ENCODE results near the gene TRIM15. TPM values are rescaled to one million over a fixed set of nuclear protein-coding genes. Genes with fewer than 3 reads are reported as not detected.

Gene TRIM15
- total RNA-seq, 1 experiment from 2014 or later, result 0.04 TPM

DNA sequence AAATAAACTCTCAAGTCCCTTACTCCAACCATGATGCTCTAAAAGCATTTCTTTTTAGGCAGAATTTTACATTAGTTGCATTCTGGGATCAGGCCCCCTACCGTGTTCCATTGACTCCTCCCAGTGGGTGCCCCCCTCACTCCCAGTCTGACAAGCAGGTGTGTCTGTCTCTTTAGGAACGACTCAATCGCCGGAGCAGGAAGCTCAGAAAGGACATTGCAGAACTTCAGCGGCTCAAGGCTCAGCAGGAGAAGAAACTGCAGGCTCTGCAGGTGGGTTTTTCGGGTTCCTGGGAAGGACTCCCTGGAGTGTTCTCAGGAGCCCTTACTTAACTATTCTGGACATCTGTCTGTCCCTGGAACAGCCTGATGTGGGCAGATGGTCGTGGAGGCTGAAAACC is 17.5 kb upstream of the TRIM15 start:
- DNase-seq (ENCODE audit: low spot score), result no peak

- no peak for DNase-seq (ENCODE audit: low spot score)
Observed at GRCh38 chr6:30147096-30147495, 16.2 kb upstream of the TRIM15 start.

GRCh38 chr6:30149234-30149633 is 14.1 kb upstream of the TRIM15 start:
- DNase-seq (ENCODE audit: low spot score), result no peak

DNA sequence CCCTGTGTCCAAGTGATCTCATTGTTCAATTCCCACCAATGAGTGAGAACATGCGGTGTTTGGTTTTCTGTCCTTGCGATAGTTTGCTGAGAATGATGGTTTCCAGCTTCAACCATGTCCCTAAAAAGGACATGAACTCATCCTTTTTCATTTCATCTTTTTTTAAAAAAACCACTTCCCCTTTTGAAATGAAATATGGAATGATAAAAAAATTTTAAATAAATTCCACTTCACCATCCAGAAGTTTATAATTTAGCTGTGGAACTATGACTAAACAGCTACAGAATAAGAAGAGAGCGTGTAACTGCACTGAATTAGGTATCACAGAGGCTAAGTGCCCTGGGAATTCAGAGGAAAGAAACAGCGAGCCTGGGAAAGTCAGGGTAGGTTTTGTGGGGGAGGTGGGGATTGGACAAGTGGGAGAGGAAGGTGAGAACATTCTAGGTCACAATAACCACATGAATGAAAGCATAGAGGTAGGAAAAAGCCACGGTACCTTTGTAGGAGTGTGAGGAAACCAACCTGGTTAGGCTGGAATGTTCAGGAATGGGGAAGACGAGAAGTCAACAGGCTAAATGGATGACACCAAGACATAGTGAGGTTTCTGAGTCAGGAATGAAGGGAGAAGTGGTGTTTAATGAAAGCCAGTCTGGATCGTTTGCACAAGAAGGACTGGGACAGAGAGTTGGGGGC is 13.3 kb upstream of the TRIM15 start:
- DNase-seq (ENCODE audit: low spot score), result no peak

GRCh38 chr6:30150671-30151395 is 12.5 kb upstream of the TRIM15 start:
- DNase-seq (ENCODE audit: low spot score), result no peak

GRCh38 chr6:30151580-30151979 is 11.8 kb upstream of the TRIM15 start:
- no peak for DNase-seq (ENCODE audit: low spot score)

DNA sequence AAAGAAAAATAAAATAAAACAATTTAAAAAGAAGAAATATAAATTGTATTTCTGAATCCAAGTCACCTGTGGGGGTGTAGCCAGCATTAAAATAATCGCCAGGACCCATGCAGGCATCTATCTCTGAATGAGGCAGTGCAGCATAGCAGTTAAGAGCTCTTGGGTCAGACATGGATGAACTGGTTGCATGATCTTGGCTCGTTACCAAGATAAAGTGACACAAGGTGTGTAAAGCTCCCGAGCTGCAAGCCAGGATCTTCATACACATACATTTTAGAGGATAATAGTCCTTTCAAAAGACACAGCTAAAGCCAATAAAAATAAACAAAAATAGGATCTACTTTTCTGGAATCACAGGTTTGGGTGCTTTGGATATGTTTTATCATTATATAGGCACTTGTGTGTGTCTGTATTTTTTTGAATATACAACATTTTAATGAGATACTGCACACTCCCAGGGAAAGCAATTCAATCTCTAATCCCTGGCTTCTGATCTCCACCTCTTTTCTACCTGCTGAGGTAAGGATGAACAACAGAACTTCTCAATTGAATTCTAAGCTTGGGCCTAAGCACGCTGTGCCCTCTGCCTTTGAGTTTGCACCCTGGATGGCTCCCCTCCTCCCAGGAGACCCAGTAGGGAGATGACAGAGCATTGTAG is 11.2 kb upstream of the TRIM15 start:
- DNase-seq (ENCODE audit: low spot score), result no peak

- no peak for DNase-seq (ENCODE audit: low spot score)
Observed at GRCh38 chr6:30152910-30153610, 10.3 kb upstream of the TRIM15 start.

- DNase-seq (ENCODE audit: low spot score), result no peak
Observed at GRCh38 chr6:30154061-30154460, 9.3 kb upstream of the TRIM15 start.

DNA sequence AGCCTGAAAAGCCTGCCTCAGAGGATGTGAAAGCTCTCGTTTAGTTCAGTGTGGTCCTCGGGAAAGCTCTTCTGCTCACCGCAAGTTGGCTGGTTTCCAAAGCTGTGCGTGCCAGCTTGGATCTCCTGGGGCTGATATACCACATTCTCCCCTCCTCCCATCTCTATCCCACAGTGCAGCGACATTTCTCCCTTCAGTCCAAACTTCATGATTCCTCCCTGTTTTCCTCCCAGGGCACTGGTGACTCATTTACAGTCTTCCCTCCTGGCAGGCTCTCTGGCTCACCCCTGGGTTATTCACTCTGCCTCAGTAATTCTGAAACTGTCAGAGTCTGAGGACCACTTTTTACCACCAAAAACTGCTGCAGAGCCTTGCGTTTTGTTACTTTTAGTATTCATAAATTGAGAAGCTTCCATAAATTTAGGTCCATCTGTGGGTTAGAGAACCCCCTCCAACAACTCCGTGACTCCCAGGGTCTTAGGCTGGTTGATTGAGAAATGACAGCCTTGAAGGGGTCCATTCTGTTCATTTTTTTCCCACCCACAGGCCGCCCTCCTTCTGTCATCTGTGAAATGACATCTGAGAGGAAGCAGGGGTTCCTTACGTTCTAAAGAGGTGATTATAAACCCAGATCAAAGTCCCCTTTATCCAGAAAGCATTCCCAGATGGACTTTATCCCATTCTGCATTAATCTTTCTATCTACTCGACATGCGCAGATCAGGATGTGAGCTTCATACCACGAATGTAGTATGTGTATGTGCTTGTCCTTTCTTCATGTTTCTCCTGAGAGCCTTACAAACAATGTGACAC is 8.4 kb upstream of the TRIM15 start:
- peak; percentile 90 for DNase-seq (ENCODE audit: low spot score)

- DNase-seq (ENCODE audit: low spot score), result no peak
Observed at GRCh38 chr6:30155520-30156261, 7.7 kb upstream of the TRIM15 start.

DNA sequence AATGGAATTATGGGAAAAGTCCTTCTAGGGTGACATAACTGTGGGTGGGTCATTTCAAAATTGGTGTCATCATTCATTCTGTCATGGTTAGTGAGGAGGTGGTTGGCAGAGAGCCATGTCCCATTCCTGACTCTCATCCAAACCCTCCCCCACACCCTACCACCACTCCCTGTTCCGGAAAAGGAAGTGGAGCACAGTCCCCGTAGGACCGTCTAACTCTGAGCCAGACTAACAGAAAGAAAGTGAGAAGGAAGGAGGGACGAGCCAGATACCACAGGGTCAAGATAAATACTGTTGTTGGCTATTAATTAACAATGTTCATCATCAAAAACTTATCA is 7.1 kb upstream of the TRIM15 start:
- DNase-seq (ENCODE audit: low spot score), result peak; percentile 70

DNA sequence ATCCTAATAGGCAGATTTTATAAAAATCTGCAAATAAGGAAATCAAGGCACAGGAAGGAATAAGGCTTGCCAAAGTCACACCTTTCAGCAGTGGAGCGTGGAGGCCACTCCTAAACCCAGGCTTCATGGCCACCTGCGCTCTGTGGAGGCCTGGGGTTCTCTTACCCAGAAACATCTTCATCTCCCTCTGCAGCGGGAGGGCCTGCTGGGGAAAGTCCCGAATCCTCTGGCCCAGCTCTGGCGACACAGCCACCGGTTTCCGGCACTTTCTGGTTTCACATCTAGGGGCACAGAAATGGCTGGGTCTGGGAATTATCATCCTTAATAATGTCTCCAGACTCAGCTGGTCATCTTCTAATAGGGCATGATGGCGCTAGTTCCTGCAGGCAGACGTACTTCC is 6.6 kb upstream of the TRIM15 start:
- no peak for DNase-seq (ENCODE audit: low spot score)

GRCh38 chr6:30157581-30157980 is 5.8 kb upstream of the TRIM15 start:
- DNase-seq (ENCODE audit: low spot score), result no peak

- no peak for DNase-seq (ENCODE audit: low spot score)
Observed at GRCh38 chr6:30157999-30158398, 5.3 kb upstream of the TRIM15 start.

DNA sequence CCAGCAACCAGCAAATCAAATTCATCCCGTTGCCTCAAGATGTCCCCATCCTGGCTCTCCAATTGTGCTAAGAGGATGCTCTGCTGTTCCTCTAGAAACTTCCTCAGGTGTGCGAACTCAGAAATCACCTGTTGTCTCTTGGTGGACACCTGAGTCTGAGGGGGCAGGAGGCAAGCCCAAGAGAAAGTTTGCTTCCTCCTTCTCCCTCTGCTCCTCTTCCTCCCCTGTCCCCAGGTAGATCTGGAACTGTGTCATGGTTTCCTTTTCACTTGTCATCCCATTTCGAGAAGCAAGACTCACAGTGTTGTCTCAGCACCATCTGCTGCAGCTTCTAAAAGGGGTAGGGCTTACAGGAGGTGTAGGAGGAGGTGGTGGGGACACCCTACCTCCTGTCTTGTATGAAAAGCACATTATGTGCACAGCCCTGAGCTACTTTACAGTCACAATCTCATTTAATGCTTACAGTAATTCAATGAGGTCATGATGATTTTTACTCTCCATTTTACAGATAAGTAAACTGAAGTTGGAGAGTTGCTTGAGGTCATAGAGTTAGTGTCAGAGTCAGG is 4.8 kb upstream of the TRIM15 start:
- DNase-seq (ENCODE audit: low spot score), result no peak

DNA sequence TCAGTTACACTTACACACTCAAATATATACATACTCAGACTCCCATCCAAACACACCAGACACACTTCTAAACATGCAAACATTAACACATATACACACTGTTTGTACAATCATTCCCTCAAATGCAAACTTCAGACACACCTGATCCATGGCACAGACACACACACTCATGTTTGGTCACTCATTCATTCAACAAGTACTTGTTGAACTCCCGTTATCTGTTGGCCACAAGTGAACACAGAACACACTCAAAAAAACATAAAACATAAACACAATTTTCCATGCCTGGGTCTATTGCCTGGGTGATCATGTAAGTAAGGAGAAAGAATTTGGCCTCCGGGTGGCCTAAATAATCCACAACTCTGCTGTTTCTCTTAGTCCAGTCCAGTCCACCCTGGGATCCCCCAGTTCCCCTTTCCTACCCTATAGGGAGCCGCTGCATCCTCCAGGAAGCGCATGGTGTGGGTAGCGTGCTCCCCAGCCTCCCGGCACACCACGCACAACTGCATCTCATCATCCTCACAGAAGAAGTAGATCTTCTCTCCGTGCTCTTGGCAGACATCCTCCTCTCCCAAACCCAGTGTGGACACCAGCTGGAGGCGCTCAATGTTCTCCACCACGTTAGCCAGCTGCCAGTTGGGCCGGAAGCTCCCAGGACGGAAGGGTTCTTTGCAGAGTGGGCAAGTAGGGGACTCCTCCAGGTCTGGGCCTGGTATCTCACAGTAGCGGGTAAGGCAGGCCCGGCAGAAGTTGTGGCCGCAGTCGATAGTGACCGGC is 3.1 kb upstream of the TRIM15 start:
- DNase-seq (ENCODE audit: low spot score), result no peak

DNA sequence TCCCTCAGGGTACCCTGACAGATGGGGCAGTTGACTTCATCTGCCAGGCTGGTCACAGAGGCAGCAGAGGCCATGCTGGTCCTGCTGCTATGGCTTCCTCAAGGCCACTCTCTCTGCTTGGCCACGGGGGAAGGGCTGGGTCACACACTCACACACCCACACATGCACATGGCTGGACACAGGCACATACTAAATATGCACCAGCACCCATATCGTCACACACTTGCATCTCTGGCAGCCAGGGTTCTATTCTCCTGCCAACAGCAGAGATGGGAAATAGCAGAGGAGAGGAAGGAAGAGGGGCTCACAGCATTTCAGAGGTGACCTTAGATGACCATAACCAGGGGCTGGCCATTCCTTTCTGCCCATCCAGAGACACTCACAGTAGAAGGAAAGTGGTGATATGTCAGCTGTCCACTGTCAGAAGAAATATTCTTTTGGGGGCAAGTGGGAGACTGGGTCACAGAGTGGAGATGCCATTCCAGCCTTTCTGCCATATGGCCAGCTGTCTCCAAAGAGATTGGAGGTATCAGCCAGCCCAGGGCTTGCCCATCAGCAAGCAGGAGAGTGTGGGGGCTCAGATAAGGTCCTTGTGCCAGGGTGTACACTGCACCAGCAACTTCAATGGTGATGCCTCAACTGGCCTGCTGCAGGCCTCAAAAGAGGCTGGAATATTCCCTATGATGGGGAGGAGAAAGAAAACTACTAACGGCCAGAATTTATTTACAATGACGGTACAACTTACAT is 2.4 kb upstream of the TRIM15 start, which contains the start of gene TRIM10:
TRIM10 (minus strand) TSS at position 427 of the 747 bp plus-strand sequence; CDS start at position 74, 353 bp downstream.
- DNase-seq (ENCODE audit: low spot score), result no peak

Data from H4 (cell line).